IMR-90 (cell line): ENCODE data around the gene GCNT3. TPM values are rescaled to one million over a fixed set of nuclear protein-coding genes. Genes with fewer than 3 reads are reported as not detected.

ENCODE experiments used
- ATAC-seq: fragments of 200-7000 bp; cut with Tn5 transposase; 2 replicates; pipeline ENCODE4 v1.9.1; 2020; ENCODE audit warnings: low read depth, mild to moderate bottlenecking, moderate library complexity
- BruUV-seq: library from RNA; stranded (reverse); fragments of 400-500 nt; replicated peaks from 2 replicates; lab custom pipeline; 2021; lab: Mats Ljungman, UMichigan
- CTCF ChIA-PET: fragments of 300-600 bp; formaldehyde crosslinking; extraction: SDS; loops from one replicate; lab custom pipeline; 2021; ENCODE audit warnings: antibody characterized with exemption; lab: Yijun Ruan, JAX
- POLR2A ChIA-PET: fragments of 300-600 bp; sonication (Branson Sonifier 250); formaldehyde crosslinking; loops from one replicate; lab custom pipeline; 2022; ENCODE audit warnings: antibody characterized with exemption; ENCODE audit not compliant: unreplicated experiment; lab: Charles Lee
- DNase-seq: peaks from one replicate; pipeline ENCODE4 v3.0.0; 2013
- H2AFZ ChIP-seq: replicated peaks from 2 replicates; pipeline ENCODE3; 2013; ENCODE audit warnings: low read length, mild to moderate bottlenecking; ENCODE audit not compliant: poor library complexity
- H2AK5ac ChIP-seq: 2 replicates; pipeline ENCODE4 v1.6.1; 2013; ENCODE audit warnings: low read depth, low read length, inconsistent platforms
- H2AK9ac ChIP-seq: replicated peaks from 2 replicates; pipeline ENCODE3; 2013; ENCODE audit warnings: mild to moderate bottlenecking, low read depth, low read length, moderate library complexity; ENCODE audit not compliant: poor library complexity
- H2BK120ac ChIP-seq: 2 replicates; pipeline ENCODE4 v1.6.1; 2013; ENCODE audit warnings: low read depth, low read length, inconsistent platforms
- H2BK15ac ChIP-seq: 3 replicates; pipeline ENCODE4 v1.6.1; 2013; ENCODE audit warnings: low read depth, low read length, inconsistent platforms
- H2BK20ac ChIP-seq: 2 replicates; pipeline ENCODE4 v1.6.1; 2013; ENCODE audit warnings: low read depth, mild to moderate bottlenecking, inconsistent platforms, low read length, moderate library complexity
- H2BK5ac ChIP-seq: 2 replicates; pipeline ENCODE4 v1.6.1; 2013; ENCODE audit warnings: mild to moderate bottlenecking, low read depth, low read length, inconsistent platforms; ENCODE audit not compliant: poor library complexity, severe bottlenecking
- H3K14ac ChIP-seq: replicated peaks from 2 replicates; pipeline ENCODE4 v1.6.1; 2013; ENCODE audit warnings: low read depth, low read length, inconsistent platforms
- H3K18ac ChIP-seq: 2 replicates; pipeline ENCODE4 v1.6.1; 2013; ENCODE audit warnings: low read depth, low read length, control low read depth
- H3K23ac ChIP-seq: 2 replicates; pipeline ENCODE4 v1.6.1; 2013; ENCODE audit warnings: low read depth, low read length, inconsistent platforms
- H3K27ac ChIP-seq: 2 replicates; pipeline ENCODE4 v1.5.1; 2013; ENCODE audit warnings: mild to moderate bottlenecking, control low read depth, low read length; ENCODE audit not compliant: insufficient read depth
- H3K27me3 ChIP-seq: 2 replicates; pipeline ENCODE4 v1.6.1; 2013; ENCODE audit warnings: low read length; ENCODE audit not compliant: control insufficient read depth, insufficient read depth
- H3K36me3 ChIP-seq: 2 replicates; pipeline ENCODE4 v1.6.1; 2013; ENCODE audit warnings: low read length, mixed read lengths; ENCODE audit not compliant: control insufficient read depth, insufficient read depth
- H3K4ac ChIP-seq: 2 replicates; pipeline ENCODE4 v1.6.1; 2013; ENCODE audit warnings: low read depth, low read length, inconsistent platforms
- H3K4me1 ChIP-seq: 2 replicates; pipeline ENCODE4 v1.6.1; 2013; ENCODE audit warnings: low read length, mixed read lengths; ENCODE audit not compliant: control insufficient read depth, insufficient read depth
- H3K4me2 ChIP-seq: 2 replicates; pipeline ENCODE4 v1.6.1; 2013; ENCODE audit warnings: low read depth, mild to moderate bottlenecking, control low read depth, low read length, moderate library complexity
- H3K4me3 ChIP-seq: 2 replicates; pipeline ENCODE4 v1.5.1; 2013; ENCODE audit warnings: low read depth, mild to moderate bottlenecking, control low read depth, low read length, moderate library complexity; ENCODE audit not compliant: insufficient read depth
- H3K56ac ChIP-seq: 2 replicates; pipeline ENCODE4 v1.6.1; 2013; ENCODE audit warnings: low read length, inconsistent platforms; ENCODE audit not compliant: insufficient read depth; ENCODE audit errors: extremely low read depth
- H3K79me1 ChIP-seq, 2 experiments: 2 replicates each; pipeline ENCODE4 v1.6.1; 2013; ENCODE audit warnings: low read length in 2 of 2, inconsistent platforms in 1 of 2, low read depth in 1 of 2
- H3K9ac ChIP-seq: 2 replicates; pipeline ENCODE4 v1.6.1; 2013; ENCODE audit warnings: low read depth, low read length, control low read depth
- H3K9me1 ChIP-seq: 2 replicates; pipeline ENCODE4 v1.6.1; 2013; ENCODE audit warnings: low read length, inconsistent platforms; ENCODE audit not compliant: insufficient read depth
- H3K9me3 ChIP-seq: 2 replicates; pipeline ENCODE4 v1.6.1; 2013; ENCODE audit warnings: low read length; ENCODE audit not compliant: control insufficient read depth, insufficient read depth
- H4K20me1 ChIP-seq: 2 replicates; pipeline ENCODE4 v1.6.1; 2013; ENCODE audit warnings: low read length, inconsistent platforms; ENCODE audit not compliant: insufficient read depth
- H4K5ac ChIP-seq: 2 replicates; pipeline ENCODE4 v1.6.1; 2013; ENCODE audit warnings: mild to moderate bottlenecking, low read depth, low read length, control low read depth
- H4K8ac ChIP-seq, 2 experiments: 2 replicates each; pipeline ENCODE4 v1.6.1; 2013; ENCODE audit warnings: low read depth in 2 of 2, low read length in 2 of 2, control low read depth in 1 of 2, inconsistent platforms in 1 of 2
- H4K91ac ChIP-seq: 2 replicates; pipeline ENCODE4 v1.6.1; 2013; ENCODE audit warnings: low read depth, low read length, inconsistent platforms; ENCODE audit not compliant: insufficient read depth
- CEBPB ChIP-seq: IDR thresholded peaks from 2 replicates; pipeline ENCODE4 v1.6.1; 2012; ENCODE audit warnings: low read depth, low read length, improper control_type of control experiment
- CHD1 ChIP-seq: IDR thresholded peaks from 2 replicates; pipeline ENCODE4 v1.6.1; 2012; ENCODE audit warnings: low read depth, low read length, improper control_type of control experiment
- FOS ChIP-seq: fragments of 150-350 bp; IDR thresholded peaks from 2 replicates; pipeline ENCODE4 v1.6.1; 2016; ENCODE audit warnings: low read depth, low read length
- NFE2L2 ChIP-seq: fragments of 150-350 bp; IDR thresholded peaks from 2 replicates; pipeline ENCODE4 v1.6.1; 2016; ENCODE audit warnings: low read depth, mild to moderate bottlenecking, low read length
- RAD21 ChIP-seq: IDR thresholded peaks from 2 replicates; pipeline ENCODE4 v1.6.1; 2012; ENCODE audit warnings: low read length, improper control_type of control experiment
- RFX5 ChIP-seq: IDR thresholded peaks from 2 replicates; pipeline ENCODE4 v1.8.0; 2012; ENCODE audit warnings: low read depth, mild to moderate bottlenecking, low read length, moderate library complexity
- SMC3 ChIP-seq: fragments of 150-350 bp; IDR thresholded peaks from 2 replicates; pipeline ENCODE4 v1.6.1; 2016; ENCODE audit warnings: low read depth, mild to moderate bottlenecking, antibody characterized with exemption, low read length, moderate library complexity
- WGBS, 2 experiments: methylation state at CpG; one replicate each; pipeline versions ENCODE4 v1.1.5 to v1.1.7; 2013; ENCODE audit warnings: missing lambda C conversion rate in 2 of 2; ENCODE audit not compliant: insufficient read length in 1 of 2; ENCODE audit errors: extremely low coverage in 2 of 2; 5-methylcytosine and 5-hydroxymethylcytosine counted together
- dilution Hi-C: fragments of 300-500 bp; cut with HindIII; formaldehyde crosslinking; loops from one replicate; pipeline ENCODE4 v1.14.3; 2018; ENCODE audit warnings: low sequenced_read_pairs; ENCODE audit not compliant: unreplicated experiment
- in situ Hi-C: fragments of 300-500 bp; cut with MboI; formaldehyde crosslinking; loops from 3 replicates; pipeline ENCODE4 v1.14.3; 2019; ENCODE audit warnings: low sequenced_read_pairs, inconsistent platforms, mixed read lengths
- intact Hi-C: fragments of 100-400 bp; cut with micrococcal nuclease; formaldehyde crosslinking; loops from 2 replicates; pipeline ENCODE4 v1.10.0; 2022
- polyA plus RNA-seq, 3 experiments: library from polyadenylated mRNA; depleted of rRNA; stranded (reverse); fragments of >200 nt; gene quantifications; 2 replicates each; pipeline ENCODE4 v1.2.3, GENCODE V29; 2012; ENCODE audit warnings: low replicate concordance in 1 of 3
- total RNA-seq: library from RNA; depleted of rRNA; stranded (reverse); fragments of >200 nt; gene quantifications from 2 replicates; pipeline ENCODE4 v1.2.3, GENCODE V29; 2012
- TF ChIP-seq, protein P1 (sequence below): conservative IDR thresholded peaks from 2 replicates; pipeline ENCODE4 v1.5.1; 2012; ENCODE audit warnings: mild to moderate bottlenecking, low read depth, low read length, improper control_type of control experiment

GCNT3 gene
- total and polyA plus RNA-seq, 2 of the 4 experiments (the other 2 are of a cell fraction) = not detected

GRCh38 chr15:59642351-59642750 is 30.8 kb downstream of the GCNT3 start:
- CTCF ChIA-PET = interaction anchor here (1.2 to 1.3 kb wide), 2 partner anchors 9 to 110 kb away, joined by 4 to 5 read pairs; no protein-coding TSS in a partner anchor
- DNase-seq (no peak), ATAC-seq (no peak)
- H3K79me1 ChIP-seq = peaks cover 6 to 26% of the 10 kb centered on the region in 2 experiments; a peak in 3 of 4 replicates
- POLR2A ChIA-PET = no interaction called here
- H3K4ac ChIP-seq = no peak overlapping the region
- no peaks in the 10 kb centered on the region for H3K27me3 ChIP-seq
- H3K23ac ChIP-seq = no peak overlapping the region
- H2BK20ac ChIP-seq = no peak overlapping the region
- BruUV-seq = no TSS peak
- dilution Hi-C loops (no loop called here), intact Hi-C loops (loop anchor here (5.0 kb wide), 1 partner anchor 110 kb away; no protein-coding TSS in a partner anchor), in situ Hi-C loops (no loop called here)
- no peak overlapping the region for H2AK9ac ChIP-seq
- no peak overlapping the region for H3K4me2 ChIP-seq
- H2AFZ ChIP-seq = no peak overlapping the region
- H3K9ac ChIP-seq = no peak overlapping the region
- H4K5ac ChIP-seq = no peak overlapping the region
- no peak overlapping the region for H3K27ac ChIP-seq
- no peak overlapping the region for H3K4me3 ChIP-seq
- no CpG with 5 or more reads among the region's 2 CpGs for WGBS, 2 experiments
- TF ChIP-seq, protein P1, sequence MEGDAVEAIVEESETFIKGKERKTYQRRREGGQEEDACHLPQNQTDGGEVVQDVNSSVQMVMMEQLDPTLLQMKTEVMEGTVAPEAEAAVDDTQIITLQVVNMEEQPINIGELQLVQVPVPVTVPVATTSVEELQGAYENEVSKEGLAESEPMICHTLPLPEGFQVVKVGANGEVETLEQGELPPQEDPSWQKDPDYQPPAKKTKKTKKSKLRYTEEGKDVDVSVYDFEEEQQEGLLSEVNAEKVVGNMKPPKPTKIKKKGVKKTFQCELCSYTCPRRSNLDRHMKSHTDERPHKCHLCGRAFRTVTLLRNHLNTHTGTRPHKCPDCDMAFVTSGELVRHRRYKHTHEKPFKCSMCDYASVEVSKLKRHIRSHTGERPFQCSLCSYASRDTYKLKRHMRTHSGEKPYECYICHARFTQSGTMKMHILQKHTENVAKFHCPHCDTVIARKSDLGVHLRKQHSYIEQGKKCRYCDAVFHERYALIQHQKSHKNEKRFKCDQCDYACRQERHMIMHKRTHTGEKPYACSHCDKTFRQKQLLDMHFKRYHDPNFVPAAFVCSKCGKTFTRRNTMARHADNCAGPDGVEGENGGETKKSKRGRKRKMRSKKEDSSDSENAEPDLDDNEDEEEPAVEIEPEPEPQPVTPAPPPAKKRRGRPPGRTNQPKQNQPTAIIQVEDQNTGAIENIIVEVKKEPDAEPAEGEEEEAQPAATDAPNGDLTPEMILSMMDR = no peak; the same call in 1 of the 2 replicates
- TF ChIP-seq RAD21 (no peak), NFE2L2 (no peak), SMC3 (no peak), CEBPB (no peak), RFX5 (no peak), CHD1 (no peak), FOS (no peak)
- no peak overlapping the region for H4K8ac ChIP-seq
- peaks cover 3% of the 10 kb centered on the region; the same call in 1 of the 2 replicates for H4K20me1 ChIP-seq
- H4K91ac ChIP-seq = no peak overlapping the region
- no peak overlapping the region for H3K18ac ChIP-seq
- H3K9me3 ChIP-seq = no peaks in the 10 kb centered on the region
- peaks cover 22% of the 10 kb centered on the region for H3K36me3 ChIP-seq
- H3K56ac ChIP-seq = no peak overlapping the region
- H2BK5ac ChIP-seq = no peak overlapping the region
- no peak overlapping the region for H2BK15ac ChIP-seq
- H3K4me1 ChIP-seq = no peaks in the 10 kb centered on the region
- peaks cover 3% of the 10 kb centered on the region; the same call in 1 of the 2 replicates for H3K9me1 ChIP-seq
- no peak overlapping the region for H2AK5ac ChIP-seq
- H3K14ac ChIP-seq = no peak overlapping the region
- H2BK120ac ChIP-seq = no peak overlapping the region
